ENCODE measurements around the gene PPP1R1A.

GRCh38 chr12:54566792-54567191, 21.7 kb downstream of the PPP1R1A start:
- TF ChIP-seq POLR2AphosphoS5 (IDR thresholded peaks at IDR 0.05; ENCODE audit: low read depth) (no peak), CTCF (conservative IDR thresholded peaks at IDR 0.05; ENCODE audit: low read depth in 2 of 2) (no peak), EZH2 (IDR thresholded peaks at IDR 0.05; ENCODE audit: low read depth, unreplicated experiment) (no peak), EZH2phosphoT487 (IDR thresholded peaks at IDR 0.05; ENCODE audit: unreplicated experiment) (no peak), REST (IDR thresholded peaks at IDR 0.05; ENCODE audit: unreplicated experiment) (no peak), JUNB (IDR thresholded peaks at IDR 0.05; ENCODE audit: unreplicated experiment) (no peak), ETS1 (IDR thresholded peaks at IDR 0.05) (no peak)
